K562 (cell line): ENCODE results near the gene STMN3. TPM values are rescaled to one million over a fixed set of nuclear protein-coding genes. Genes with fewer than 3 reads are reported as not detected.

Experiments used
- CBX1 ChIP-seq: sonication (generic); IDR thresholded peaks from 2 replicates; pipeline ENCODE4 v1.6.1; 2016; ENCODE audit warnings: antibody characterized with exemption, low read depth, mild to moderate bottlenecking
- CBX5 ChIP-seq: IDR thresholded peaks from 2 replicates; pipeline ENCODE4 v1.6.1; 2014; ENCODE audit warnings: low read depth, borderline replicate concordance
- CC2D1A ChIP-seq: fragments of 450-650 bp; IDR thresholded peaks from 2 replicates; pipeline ENCODE4 v1.6.1; 2017; ENCODE audit warnings: mild to moderate bottlenecking
- CXXC5 ChIP-seq: fragments of 250-450 bp; sonication (Bioruptor Pico); IDR thresholded peaks from 2 replicates; pipeline ENCODE4 v1.8.0; 2022; ENCODE audit warnings: inconsistent platforms, mild to moderate bottlenecking, moderate library complexity
- FIP1L1 ChIP-seq: fragments of 200-400 bp; formaldehyde crosslinking; IDR thresholded peaks from 2 replicates; pipeline ENCODE4 v1.6.1; 2018; ENCODE audit warnings: mild to moderate bottlenecking, low read depth, low read length; ENCODE audit not compliant: poor library complexity, severe bottlenecking
- ILF3 ChIP-seq: fragments of 450-650 bp; IDR thresholded peaks from 2 replicates; pipeline ENCODE4 v1.6.1; 2018; ENCODE audit warnings: antibody characterized with exemption, mild to moderate bottlenecking, moderate library complexity, borderline replicate concordance
- KDM5B ChIP-seq: fragments of 200-600 bp; sonication (generic); IDR thresholded peaks from 2 replicates; pipeline ENCODE4 v1.6.1; 2012; ENCODE audit warnings: low read depth, mild to moderate bottlenecking, moderate library complexity, low read length, control low read depth, inconsistent platforms; ENCODE audit not compliant: insufficient replicate concordance
- MXI1 ChIP-seq: IDR thresholded peaks from 2 replicates; pipeline ENCODE4 v1.6.1; 2011; ENCODE audit warnings: low read depth, mild to moderate bottlenecking, improper control_type of control experiment, low read length
- NONO ChIP-seq, 2 experiments: fragments of 200-400 bp in 1 of 2; fragments of 450-650 bp in 1 of 2; formaldehyde crosslinking in 1 of 2; IDR thresholded peaks; 2 replicates each; pipeline ENCODE4 v1.6.1; 2017; ENCODE audit warnings: low read depth in 2 of 2, mild to moderate bottlenecking in 2 of 2, moderate library complexity in 2 of 2, low read length in 1 of 2
- OTX1 ChIP-seq: fragments of 450-650 bp; formaldehyde crosslinking; IDR thresholded peaks from 2 replicates; pipeline ENCODE4 v1.4.0; 2022; ENCODE audit warnings: mild to moderate bottlenecking
- RBM22 ChIP-seq: fragments of 200-400 bp; formaldehyde crosslinking; IDR thresholded peaks from 2 replicates; pipeline ENCODE4 v1.6.1; 2018; ENCODE audit warnings: low read length, low read depth; ENCODE audit not compliant: poor library complexity, severe bottlenecking
- RFX1 ChIP-seq: fragments of 450-650 bp; IDR thresholded peaks from 2 replicates; pipeline ENCODE4 v1.6.1; 2016; ENCODE audit warnings: mild to moderate bottlenecking, moderate library complexity
- SMC3 ChIP-seq: conservative IDR thresholded peaks from 2 replicates; pipeline ENCODE4 v1.6.1; 2011; ENCODE audit warnings: low read depth, low read length, improper control_type of control experiment; ENCODE audit not compliant: insufficient read depth
- SNRNP70 ChIP-seq: fragments of 200-400 bp; formaldehyde crosslinking; optimal IDR thresholded peaks from 2 replicates; pipeline ENCODE3; 2017; ENCODE audit warnings: low read depth, low read length
- SUPT5H ChIP-seq: fragments of 450-650 bp; IDR thresholded peaks from 2 replicates; pipeline ENCODE4 v1.6.1; 2016
- ZNF263 ChIP-seq: sonication (generic); formaldehyde crosslinking; IDR thresholded peaks from 2 replicates; pipeline ENCODE4 v1.8.0; 2022; ENCODE audit warnings: mild to moderate bottlenecking, missing genetic modification reagents, borderline replicate concordance
- ZNF780A ChIP-seq: fragments of 250-450 bp; sonication (Bioruptor Pico); IDR thresholded peaks from 2 replicates; pipeline ENCODE4 v1.5.0; 2021; ENCODE audit warnings: mild to moderate bottlenecking
- polyA plus RNA-seq, 8 experiments: library from polyadenylated mRNA; depleted of rRNA in 4 of 8; stranded (reverse) in 5 of 8; unstranded in 3 of 8; fragments of >200 nt; fragmentation: Nextera tagmentation in 2 of 8; fragmentation: Illumina TruSeq in 1 of 8; extraction: Ambion mirVana in 2 of 8; extraction: Trizol in 1 of 8; gene quantifications; 2 replicates each; pipeline versions ENCODE4 v1.2.1 to v1.2.3, GENCODE V29; 2011 to 2014; ENCODE audit warnings: inconsistent platforms in 1 of 8, missing spikeins in 1 of 8
- total RNA-seq, 7 experiments: library from RNA; depleted of rRNA in 6 of 7; stranded (reverse); fragments of >200 nt in 6 of 7; fragmentation: Illumina TruSeq in 2 of 7; extraction: Trizol in 2 of 7; gene quantifications; 2 replicates each; pipeline versions ENCODE4 v1.2.1 to v1.2.3, GENCODE V29; 2011 to 2021; ENCODE audit warnings: low replicate concordance in 1 of 7
- TF ChIP-seq, protein P1 (sequence below), 2 experiments: fragments of 150-350 bp in 1 of 2; IDR thresholded peaks; 2 replicates each; pipeline ENCODE4 v1.6.1; 2012 to 2016; ENCODE audit warnings: low read depth in 2 of 2, low read length in 2 of 2, mild to moderate bottlenecking in 1 of 2, moderate library complexity in 1 of 2
- TF ChIP-seq, protein P2 (sequence below): sonication (generic); formaldehyde crosslinking; IDR thresholded peaks from 2 replicates; pipeline ENCODE4 v1.8.0; 2023; ENCODE audit warnings: mild to moderate bottlenecking, missing genetic modification reagents
- TF ChIP-seq, protein P3 (sequence below): fragments of 250-450 bp; sonication (Bioruptor Pico); IDR thresholded peaks from 2 replicates; pipeline ENCODE4 v1.8.0; 2022; ENCODE audit warnings: moderate library complexity, mild to moderate bottlenecking, inconsistent platforms

STMN3 gene
- total and polyA plus RNA-seq, 9 of the 15 experiments (the other 6 are each of a cell fraction or from before 2014, with no cell fraction given): 0.70 to 65.6 (median 29.4) TPM

DNA sequence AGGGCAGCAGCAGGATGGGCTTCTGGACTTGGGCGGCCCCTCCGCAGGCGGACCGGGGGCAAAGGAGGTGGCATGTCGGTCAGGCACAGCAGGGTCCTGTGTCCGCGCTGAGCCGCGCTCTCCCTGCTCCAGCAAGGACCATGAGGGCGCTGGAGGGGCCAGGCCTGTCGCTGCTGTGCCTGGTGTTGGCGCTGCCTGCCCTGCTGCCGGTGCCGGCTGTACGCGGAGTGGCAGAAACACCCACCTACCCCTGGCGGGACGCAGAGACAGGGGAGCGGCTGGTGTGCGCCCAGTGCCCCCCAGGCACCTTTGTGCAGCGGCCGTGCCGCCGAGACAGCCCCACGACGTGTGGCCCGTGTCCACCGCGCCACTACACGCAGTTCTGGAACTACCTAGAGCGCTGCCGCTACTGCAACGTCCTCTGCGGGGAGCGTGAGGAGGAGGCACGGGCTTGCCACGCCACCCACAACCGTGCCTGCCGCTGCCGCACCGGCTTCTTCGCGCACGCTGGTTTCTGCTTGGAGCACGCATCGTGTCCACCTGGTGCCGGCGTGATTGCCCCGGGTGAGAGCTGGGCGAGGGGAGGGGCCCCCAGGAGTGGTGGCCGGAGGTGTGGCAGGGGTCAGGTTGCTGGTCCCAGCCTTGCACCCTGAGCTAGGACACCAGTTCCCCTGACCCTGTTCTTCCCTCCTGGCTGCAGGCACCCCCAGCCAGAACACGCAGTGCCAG lies 43.6 kb upstream of the STMN3 start, which contains the start of gene TNFRSF6B (continued):
- TF ChIP-seq, protein P1, sequence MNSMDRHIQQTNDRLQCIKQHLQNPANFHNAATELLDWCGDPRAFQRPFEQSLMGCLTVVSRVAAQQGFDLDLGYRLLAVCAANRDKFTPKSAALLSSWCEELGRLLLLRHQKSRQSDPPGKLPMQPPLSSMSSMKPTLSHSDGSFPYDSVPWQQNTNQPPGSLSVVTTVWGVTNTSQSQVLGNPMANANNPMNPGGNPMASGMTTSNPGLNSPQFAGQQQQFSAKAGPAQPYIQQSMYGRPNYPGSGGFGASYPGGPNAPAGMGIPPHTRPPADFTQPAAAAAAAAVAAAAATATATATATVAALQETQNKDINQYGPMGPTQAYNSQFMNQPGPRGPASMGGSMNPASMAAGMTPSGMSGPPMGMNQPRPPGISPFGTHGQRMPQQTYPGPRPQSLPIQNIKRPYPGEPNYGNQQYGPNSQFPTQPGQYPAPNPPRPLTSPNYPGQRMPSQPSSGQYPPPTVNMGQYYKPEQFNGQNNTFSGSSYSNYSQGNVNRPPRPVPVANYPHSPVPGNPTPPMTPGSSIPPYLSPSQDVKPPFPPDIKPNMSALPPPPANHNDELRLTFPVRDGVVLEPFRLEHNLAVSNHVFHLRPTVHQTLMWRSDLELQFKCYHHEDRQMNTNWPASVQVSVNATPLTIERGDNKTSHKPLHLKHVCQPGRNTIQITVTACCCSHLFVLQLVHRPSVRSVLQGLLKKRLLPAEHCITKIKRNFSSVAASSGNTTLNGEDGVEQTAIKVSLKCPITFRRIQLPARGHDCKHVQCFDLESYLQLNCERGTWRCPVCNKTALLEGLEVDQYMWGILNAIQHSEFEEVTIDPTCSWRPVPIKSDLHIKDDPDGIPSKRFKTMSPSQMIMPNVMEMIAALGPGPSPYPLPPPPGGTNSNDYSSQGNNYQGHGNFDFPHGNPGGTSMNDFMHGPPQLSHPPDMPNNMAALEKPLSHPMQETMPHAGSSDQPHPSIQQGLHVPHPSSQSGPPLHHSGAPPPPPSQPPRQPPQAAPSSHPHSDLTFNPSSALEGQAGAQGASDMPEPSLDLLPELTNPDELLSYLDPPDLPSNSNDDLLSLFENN (IDR thresholded peaks at IDR 0.05; ENCODE audit: low read depth in 2 of 2, low read length in 2 of 2): no peak
- no peak for TF ChIP-seq ZNF263 (CRISPR knock-in tag)
- no peak for TF ChIP-seq OTX1
- no peak for TF ChIP-seq ILF3
- TF ChIP-seq MXI1: no peak
- TF ChIP-seq RFX1: no peak
- TF ChIP-seq, protein P2, sequence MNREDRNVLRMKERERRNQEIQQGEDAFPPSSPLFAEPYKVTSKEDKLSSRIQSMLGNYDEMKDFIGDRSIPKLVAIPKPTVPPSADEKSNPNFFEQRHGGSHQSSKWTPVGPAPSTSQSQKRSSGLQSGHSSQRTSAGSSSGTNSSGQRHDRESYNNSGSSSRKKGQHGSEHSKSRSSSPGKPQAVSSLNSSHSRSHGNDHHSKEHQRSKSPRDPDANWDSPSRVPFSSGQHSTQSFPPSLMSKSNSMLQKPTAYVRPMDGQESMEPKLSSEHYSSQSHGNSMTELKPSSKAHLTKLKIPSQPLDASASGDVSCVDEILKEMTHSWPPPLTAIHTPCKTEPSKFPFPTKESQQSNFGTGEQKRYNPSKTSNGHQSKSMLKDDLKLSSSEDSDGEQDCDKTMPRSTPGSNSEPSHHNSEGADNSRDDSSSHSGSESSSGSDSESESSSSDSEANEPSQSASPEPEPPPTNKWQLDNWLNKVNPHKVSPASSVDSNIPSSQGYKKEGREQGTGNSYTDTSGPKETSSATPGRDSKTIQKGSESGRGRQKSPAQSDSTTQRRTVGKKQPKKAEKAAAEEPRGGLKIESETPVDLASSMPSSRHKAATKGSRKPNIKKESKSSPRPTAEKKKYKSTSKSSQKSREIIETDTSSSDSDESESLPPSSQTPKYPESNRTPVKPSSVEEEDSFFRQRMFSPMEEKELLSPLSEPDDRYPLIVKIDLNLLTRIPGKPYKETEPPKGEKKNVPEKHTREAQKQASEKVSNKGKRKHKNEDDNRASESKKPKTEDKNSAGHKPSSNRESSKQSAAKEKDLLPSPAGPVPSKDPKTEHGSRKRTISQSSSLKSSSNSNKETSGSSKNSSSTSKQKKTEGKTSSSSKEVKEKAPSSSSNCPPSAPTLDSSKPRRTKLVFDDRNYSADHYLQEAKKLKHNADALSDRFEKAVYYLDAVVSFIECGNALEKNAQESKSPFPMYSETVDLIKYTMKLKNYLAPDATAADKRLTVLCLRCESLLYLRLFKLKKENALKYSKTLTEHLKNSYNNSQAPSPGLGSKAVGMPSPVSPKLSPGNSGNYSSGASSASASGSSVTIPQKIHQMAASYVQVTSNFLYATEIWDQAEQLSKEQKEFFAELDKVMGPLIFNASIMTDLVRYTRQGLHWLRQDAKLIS (CRISPR knock-in tag): no peak
- TF ChIP-seq, protein P3, sequence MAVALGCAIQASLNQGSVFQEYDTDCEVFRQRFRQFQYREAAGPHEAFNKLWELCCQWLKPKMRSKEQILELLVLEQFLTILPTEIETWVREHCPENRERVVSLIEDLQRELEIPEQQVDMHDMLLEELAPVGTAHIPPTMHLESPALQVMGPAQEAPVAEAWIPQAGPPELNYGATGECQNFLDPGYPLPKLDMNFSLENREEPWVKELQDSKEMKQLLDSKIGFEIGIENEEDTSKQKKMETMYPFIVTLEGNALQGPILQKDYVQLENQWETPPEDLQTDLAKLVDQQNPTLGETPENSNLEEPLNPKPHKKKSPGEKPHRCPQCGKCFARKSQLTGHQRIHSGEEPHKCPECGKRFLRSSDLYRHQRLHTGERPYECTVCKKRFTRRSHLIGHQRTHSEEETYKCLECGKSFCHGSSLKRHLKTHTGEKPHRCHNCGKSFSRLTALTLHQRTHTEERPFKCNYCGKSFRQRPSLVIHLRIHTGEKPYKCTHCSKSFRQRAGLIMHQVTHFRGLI (CRISPR knock-in tag): no peak
- peak; percentile 25 for TF ChIP-seq SNRNP70
- no peak for TF ChIP-seq SMC3
- no peak for TF ChIP-seq CC2D1A
- TF ChIP-seq CXXC5: no peak
- TF ChIP-seq NONO (IDR thresholded peaks at IDR 0.05; ENCODE audit: low read depth in 2 of 2, low read length in 1 of 2): no peak
- TF ChIP-seq ZNF780A (CRISPR knock-in tag): no peak
- peak; percentile 66 for TF ChIP-seq FIP1L1
- no peak for TF ChIP-seq CBX5
- TF ChIP-seq SUPT5H: 0 out of 2 replicates have a peak, but pooled peaks have one; percentile 47
- peak; percentile 90 for TF ChIP-seq RBM22
- TF ChIP-seq CBX1: no peak
- no peak for TF ChIP-seq KDM5B
